Renal cortical epithelial cell (primary cell): ENCODE results near the gene KCNK4. TPM values are rescaled to one million over a fixed set of nuclear protein-coding genes. Genes with fewer than 3 reads are reported as not detected.
"Not testable (repeated sequence)": the region's sequence is repeated elsewhere in the genome, so short reads cannot be mapped to it uniquely, and the experiment has no call there.

Source experiments
- DNase-seq: peaks from one replicate; pipeline ENCODE4 v3.0.0-alpha.2; 2011; ENCODE audit warnings: low read depth
- total RNA-seq: library from RNA; depleted of rRNA; stranded (reverse); fragments of >200 nt; gene quantifications from 2 replicates; pipeline ENCODE4 v1.2.3, GENCODE V29; 2014

Gene KCNK4
- total RNA-seq, 1 donor from 2014 or later: not detected

DNA sequence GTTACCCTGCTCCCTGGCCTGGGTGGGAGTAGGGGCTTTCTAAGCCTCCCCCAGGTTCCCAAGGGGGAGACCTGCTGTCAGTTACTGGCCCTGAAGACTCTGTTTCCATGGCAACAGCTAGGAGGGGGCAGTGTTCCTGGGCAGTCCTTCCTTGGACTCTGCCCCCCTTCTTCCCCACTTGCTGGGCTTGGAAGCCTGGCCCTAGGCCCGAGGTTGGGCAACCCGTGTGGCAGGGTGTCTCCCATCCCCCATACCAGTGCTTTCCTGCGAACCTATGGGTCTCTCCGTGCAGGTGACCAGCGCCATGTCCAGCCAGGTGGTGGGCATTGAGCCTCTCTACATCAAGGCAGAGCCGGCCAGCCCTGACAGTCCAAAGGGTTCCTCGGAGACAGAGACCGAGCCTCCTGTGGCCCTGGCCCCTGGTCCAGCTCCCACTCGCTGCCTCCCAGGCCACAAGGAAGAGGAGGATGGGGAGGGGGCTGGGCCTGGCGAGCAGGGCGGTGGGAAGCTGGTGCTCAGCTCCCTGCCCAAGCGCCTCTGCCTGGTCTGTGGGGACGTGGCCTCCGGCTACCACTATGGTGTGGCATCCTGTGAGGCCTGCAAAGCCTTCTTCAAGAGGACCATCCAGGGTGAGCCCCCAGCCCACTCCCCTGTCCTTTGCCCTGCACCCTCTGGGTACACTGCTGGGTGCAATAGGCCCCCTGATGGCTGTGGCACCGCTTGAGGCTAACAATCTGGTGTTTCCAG is 15.9 kb downstream of the KCNK4 start:
- DNase-seq: peak; percentile 58

DNA sequence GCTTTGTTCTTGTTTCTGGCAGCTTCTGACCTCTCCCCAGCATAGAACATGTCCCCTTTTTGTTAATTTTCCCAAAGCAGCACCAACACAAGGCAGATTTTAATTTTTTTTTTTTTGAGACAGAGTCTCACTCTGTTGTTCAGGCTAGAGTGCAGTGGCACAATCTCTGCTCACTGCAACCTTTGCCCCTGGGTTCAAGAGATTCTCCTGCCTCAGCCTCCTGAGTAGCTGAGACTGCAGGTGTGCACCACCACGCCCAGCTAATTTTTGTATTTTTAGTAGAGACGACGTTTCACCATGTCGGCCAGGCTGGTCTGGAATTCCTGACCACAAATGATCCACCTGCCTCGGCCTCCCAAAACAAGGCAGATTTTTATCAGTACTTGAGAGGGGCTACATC is 16.7 kb downstream of the KCNK4 start:
- DNase-seq: not testable (repeated sequence)

- DNase-seq: no peak
Measured at GRCh38 chr11:64312947-64313346, 21.8 kb downstream of the KCNK4 start.

DNA sequence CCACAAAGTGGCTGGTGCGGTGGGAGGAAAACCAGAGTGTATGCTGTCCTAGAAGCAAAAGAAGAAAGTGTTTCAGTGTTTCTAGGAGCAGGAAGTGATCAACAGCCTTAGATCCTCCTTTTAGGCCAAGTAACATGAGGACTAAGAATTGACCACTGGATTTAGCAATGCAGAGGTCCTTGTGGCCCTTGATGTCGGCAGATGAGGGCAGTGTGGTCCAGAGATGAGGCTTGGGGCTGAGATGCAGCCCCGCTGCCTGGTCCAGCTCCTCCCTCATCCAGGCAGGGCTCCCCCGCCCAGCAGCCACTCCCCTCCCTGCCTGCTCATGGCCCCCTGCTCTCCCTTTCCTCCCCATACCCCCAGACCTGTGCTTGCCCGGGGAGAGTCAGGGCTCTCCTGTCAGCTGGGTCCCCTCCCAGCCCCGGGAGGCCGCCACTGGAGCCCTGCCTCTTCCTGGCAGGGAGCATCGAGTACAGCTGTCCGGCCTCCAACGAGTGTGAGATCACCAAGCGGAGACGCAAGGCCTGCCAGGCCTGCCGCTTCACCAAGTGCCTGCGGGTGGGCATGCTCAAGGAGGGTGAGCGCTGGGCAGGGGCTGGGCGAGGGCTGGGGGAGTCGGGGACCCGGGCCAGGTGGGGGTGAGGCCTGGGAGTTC is 22.5 kb downstream of the KCNK4 start:
- no peak for DNase-seq

GRCh38 chr11:64314146-64314804 is 23.2 kb downstream of the KCNK4 start:
- no peak for DNase-seq

GRCh38 chr11:64314805-64315561 is 23.9 kb downstream of the KCNK4 start:
- DNase-seq: no peak

- DNase-seq: not testable (repeated sequence)
Measured at GRCh38 chr11:64315667-64316526, 24.8 kb downstream of the KCNK4 start.

DNA sequence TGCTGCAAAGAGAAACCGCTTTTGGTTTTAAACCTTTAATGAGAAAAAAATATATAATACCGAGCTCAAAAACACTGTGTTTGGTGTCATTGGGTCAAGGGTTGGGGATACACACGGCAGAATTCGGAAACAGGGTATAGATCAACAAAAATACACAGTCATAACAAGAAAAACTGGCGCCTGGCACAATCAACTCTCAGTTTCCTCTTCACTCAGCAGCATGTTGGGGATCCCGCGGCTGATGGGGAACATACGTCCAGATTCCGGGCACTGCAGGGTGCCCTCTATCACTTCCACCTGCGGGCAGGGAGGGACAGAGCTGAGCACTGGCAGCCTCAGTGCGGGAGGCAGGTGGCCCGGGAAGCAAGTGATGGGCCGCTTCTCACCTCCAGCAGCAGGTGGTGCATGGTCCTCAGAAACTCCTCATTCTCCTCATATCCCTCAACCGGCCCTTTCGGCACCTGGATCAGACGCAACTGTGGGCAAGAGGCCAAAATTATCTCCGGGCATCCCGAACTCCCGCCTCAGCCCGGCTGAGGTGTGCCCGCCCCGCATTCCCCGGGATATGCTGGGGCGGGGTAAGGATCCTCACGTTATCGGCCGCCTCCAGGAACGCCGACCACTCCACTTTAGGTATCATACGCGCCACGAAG is 25.7 kb downstream of the KCNK4 start:
- DNase-seq: no peak

DNA sequence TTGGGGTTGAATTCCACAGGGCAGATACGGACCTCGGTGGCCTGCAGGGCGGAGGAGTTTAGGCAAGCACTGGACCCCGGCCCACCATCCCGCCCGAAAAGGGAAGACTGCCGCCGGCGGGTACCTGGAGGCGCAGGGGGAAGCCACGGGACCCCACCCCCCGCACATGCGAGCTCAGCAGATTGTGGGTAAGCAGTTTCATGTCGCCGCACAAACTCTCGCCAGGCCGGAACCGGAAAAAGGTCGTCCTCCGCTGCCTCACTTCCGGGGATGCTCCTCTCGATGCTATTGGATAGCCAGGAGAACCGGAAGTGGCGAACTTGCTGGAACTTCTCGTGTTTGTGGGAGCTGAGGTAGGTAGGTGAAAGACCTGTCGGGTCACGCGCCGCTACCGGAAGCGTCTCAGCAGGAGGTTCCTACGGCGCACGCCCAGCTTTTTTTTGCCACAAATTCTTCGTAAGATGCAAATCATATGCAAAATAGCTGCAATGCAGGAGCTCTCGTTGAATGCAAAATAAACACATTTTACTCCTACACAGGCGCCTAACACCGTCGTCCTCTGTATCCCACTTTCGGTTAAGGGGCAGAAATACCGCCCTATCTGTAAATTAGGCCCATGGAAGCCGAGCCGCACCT is 26.3 kb downstream of the KCNK4 start, which contains the start of gene TRMT112:
Gene TRMT112 (minus strand): TSS at position 235 of the 636 bp plus-strand sequence. CDS start 33 bp downstream, at position 202.
- DNase-seq: peak; percentile 99

DNA sequence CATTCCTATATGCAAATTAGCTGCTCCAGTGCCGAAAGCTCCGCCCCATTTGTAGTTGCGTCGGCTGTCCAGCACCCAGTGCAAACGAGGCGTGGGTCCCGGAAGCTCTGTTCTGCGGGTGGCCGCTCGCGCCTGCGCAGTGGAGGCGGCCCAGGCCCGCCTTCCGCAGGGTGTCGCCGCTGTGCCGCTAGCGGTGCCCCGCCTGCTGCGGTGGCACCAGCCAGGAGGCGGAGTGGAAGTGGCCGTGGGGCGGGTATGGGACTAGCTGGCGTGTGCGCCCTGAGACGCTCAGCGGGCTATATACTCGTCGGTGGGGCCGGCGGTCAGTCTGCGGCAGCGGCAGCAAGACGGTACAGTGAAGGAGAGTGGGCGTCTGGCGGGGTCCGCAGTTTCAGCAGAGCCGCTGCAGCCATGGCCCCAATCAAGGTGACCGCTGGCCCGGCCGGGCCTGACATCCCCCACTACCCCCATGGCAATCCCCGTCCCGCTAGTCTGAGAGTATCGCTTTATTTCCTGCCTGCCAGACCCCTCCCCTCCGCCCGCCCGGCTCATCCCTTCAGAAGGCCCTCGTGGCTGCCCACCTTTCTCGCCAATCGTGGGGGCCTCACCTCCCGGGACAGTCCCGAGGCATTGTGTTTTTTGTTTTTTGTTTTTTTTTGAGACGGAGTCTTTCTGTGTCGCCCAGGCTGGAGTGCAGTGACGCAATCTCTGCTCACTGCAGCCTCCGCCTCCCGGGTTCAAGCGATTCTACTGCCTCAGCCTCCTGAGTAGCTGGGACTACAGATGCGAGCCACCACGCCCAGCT is 27.1 kb downstream of the KCNK4 start, which contains the start of gene PRDX5:
Gene PRDX5 (plus strand): TSS at position 161 of the 805 bp plus-strand sequence. CDS start 95 bp downstream, at position 256.
- DNase-seq: peak; percentile 91

DNA sequence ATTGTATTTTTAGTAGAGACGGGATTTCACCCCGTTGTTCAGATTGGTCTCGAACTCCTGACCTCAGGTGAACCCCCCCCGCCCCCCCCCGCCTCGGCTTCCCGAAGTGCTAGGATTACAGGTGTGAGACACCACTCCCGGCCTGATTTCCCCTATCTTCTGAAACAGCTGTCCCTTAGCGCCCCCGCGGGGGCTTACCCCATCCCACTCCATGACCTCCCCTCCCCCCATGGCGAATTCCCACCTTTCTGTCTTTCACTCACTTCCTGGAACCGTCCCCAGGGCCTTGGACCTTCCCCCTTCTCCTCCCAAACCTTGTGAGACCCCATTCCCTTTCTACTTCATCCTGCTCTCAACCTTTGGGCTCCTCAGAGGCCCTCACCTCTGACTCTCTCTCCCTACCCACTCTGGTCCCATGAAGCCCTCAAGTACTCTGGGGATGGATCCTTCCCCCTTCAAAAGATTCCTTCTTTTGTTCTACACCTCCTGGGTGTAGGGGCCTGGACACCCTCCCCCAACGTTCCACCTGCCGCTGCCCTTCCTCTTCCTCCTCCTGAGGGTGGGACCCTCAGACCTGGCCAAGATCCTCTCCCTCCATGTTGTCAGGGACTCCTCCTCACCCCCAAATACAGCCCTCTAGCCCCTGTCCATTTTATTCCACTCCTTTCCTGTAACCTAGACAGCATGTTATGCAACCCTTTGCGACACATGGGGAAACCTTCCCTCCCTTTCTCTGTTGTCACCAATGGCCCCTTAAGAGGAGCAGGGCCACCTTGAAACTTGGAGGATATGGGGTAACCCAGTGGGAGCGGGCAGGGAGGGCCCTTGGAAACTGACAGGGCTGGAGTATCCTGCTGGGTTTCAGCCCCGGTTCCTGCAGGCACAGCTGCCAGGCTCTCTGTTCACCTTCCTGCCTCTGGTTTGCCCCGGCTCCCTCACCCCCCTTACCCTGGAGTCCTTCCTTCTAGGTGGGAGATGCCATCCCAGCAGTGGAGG is 28.0 kb downstream of the KCNK4 start:
- no peak for DNase-seq

DNA sequence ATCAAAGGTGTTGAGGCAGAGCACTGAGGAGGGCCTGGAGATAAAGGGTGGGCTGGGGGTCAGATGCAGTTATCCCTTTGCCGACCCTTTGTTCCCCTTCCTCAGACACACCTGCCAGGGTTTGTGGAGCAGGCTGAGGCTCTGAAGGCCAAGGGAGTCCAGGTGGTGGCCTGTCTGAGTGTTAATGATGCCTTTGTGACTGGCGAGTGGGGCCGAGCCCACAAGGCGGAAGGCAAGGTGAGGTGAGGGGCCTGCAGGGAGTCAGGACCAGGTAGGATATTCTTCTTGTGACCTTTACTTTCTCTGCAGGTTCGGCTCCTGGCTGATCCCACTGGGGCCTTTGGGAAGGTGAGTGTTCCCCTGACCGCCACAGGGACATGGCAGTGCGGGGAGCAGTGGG is 29.5 kb downstream of the KCNK4 start:
- no peak for DNase-seq

DNA sequence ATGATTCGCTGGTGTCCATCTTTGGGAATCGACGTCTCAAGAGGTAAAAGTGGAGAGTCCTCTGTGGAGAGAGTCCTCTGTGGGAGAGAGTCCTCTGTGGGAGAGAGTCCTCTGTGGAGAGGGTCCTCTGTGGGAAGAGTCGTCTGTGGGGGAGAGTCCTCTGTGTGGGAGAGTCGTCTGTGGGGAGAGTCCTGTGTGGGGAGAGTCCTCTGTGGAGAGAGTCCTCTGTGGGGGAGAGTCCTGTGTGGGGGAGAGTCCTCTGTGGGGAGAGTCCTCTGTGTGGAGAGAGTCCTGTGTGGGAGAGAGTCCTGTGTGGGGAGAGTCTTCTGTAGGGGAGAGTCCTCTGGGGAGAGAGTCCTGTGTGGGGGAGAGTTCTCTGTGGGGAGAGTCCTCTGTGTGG is 29.9 kb downstream of the KCNK4 start:
- no peak for DNase-seq

DNA sequence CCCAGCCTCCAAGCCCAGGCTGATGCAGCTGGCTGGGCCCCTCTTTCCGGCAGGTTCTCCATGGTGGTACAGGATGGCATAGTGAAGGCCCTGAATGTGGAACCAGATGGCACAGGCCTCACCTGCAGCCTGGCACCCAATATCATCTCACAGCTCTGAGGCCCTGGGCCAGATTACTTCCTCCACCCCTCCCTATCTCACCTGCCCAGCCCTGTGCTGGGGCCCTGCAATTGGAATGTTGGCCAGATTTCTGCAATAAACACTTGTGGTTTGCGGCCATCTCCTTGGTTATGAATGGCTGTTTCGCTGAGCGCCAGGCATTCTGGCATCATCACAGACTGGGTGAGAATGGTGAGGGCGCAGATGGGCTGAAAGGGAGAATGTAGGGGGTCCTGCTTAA is 30.4 kb downstream of the KCNK4 start:
- peak; percentile 30 for DNase-seq

DNA sequence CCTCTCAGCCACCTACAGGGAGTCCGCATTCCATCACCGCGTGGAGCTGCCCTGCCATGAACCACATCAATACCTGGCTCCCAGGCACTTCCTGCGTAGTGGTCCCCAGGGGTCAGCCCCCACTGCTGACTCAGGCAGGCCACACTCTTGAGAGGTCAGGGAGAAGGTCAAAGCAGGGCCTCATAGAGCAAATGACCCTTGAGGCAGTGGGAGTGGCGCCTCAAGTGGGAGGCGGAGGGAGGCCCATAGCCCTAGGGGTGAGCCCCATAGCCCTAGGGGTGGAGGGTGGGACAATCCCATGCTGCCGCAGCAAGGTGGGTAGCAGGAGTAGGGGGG is 31.8 kb downstream of the KCNK4 start:
- DNase-seq: no peak

- DNase-seq: no peak
Measured at GRCh38 chr11:64323373-64323772, 32.3 kb downstream of the KCNK4 start.

DNA sequence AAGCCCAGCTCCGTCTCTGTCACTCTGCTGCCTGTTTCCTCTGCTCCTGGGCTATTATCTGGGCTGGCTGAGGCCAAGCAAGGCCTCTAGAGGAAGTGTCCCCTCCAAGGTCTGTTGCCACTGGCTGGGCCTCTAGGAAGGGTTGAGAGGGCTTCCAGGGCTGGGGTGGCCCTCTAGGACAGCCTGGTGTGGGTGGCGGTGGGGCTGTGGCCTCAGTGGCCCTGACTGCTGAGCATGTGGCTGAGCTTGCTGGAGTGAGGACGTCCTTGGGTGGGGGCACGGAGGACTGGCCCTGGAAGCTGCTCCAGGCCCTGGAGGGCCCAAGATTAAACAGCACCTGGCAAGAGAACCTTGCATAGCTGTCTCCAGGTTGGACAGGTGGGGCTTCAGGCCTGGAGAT is 32.9 kb downstream of the KCNK4 start:
- not testable (repeated sequence) for DNase-seq
